Measurements from ENCODE around the gene ITIH3.
A peak's percentile ranks its signal among the peaks of the same experiment; 100 is the strongest.

The ITIH3 gene

GRCh38 chr3:52770496-52771333, 23.9 kb upstream of the ITIH3 start, which contains the start of gene NEK4:
Gene NEK4, minus strand, starts transcription at chr3:52770940. Its CDS starts 194 bp downstream, at chr3:52770746.
- TF ChIP-seq, protein P1, sequence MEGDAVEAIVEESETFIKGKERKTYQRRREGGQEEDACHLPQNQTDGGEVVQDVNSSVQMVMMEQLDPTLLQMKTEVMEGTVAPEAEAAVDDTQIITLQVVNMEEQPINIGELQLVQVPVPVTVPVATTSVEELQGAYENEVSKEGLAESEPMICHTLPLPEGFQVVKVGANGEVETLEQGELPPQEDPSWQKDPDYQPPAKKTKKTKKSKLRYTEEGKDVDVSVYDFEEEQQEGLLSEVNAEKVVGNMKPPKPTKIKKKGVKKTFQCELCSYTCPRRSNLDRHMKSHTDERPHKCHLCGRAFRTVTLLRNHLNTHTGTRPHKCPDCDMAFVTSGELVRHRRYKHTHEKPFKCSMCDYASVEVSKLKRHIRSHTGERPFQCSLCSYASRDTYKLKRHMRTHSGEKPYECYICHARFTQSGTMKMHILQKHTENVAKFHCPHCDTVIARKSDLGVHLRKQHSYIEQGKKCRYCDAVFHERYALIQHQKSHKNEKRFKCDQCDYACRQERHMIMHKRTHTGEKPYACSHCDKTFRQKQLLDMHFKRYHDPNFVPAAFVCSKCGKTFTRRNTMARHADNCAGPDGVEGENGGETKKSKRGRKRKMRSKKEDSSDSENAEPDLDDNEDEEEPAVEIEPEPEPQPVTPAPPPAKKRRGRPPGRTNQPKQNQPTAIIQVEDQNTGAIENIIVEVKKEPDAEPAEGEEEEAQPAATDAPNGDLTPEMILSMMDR (IDR thresholded peaks at IDR 0.05; ENCODE audit: extremely low read depth, missing control alignments) = no peak

GRCh38 chr3:52771334-52771681, 23.3 kb upstream of the ITIH3 start:
- TF ChIP-seq, protein P1 (IDR thresholded peaks at IDR 0.05; ENCODE audit: extremely low read depth, missing control alignments) = no peak
- DNase-seq (ENCODE audit: low spot score) = no peak

More at GRCh38 chr3:52770496-52771333, 23.9 kb upstream of the ITIH3 start, which contains the start of gene NEK4:
- peak; percentile 95 for DNase-seq (ENCODE audit: low spot score)

GRCh38 chr3:52771702-52772101, 22.9 kb upstream of the ITIH3 start:
- no peak for DNase-seq (ENCODE audit: low spot score)
- TF ChIP-seq, protein P1 (IDR thresholded peaks at IDR 0.05; ENCODE audit: extremely low read depth, missing control alignments) = no peak

- DNase-seq (ENCODE audit: low spot score) = no peak
Measured at GRCh38 chr3:52773361-52774065, 21.1 kb upstream of the ITIH3 start.

GRCh38 chr3:52774066-52774713, 20.4 kb upstream of the ITIH3 start:
- no peak for DNase-seq (ENCODE audit: low spot score)
- TF ChIP-seq, protein P1 (IDR thresholded peaks at IDR 0.05; ENCODE audit: extremely low read depth, missing control alignments) = no peak

More at GRCh38 chr3:52773361-52774065, 21.1 kb upstream of the ITIH3 start:
- TF ChIP-seq, protein P1 (IDR thresholded peaks at IDR 0.05; ENCODE audit: extremely low read depth, missing control alignments) = no peak

- no peak for DNase-seq (ENCODE audit: low spot score)
Measured at GRCh38 chr3:52774901-52775864, 19.4 kb upstream of the ITIH3 start.

More at GRCh38 chr3:52774901-52775864, 19.4 kb upstream of the ITIH3 start:
- TF ChIP-seq, protein P1 (IDR thresholded peaks at IDR 0.05; ENCODE audit: extremely low read depth, missing control alignments) = no peak

All from GM20000 (cell line).